ENCODE data around the gene CFAP210.

DNA sequence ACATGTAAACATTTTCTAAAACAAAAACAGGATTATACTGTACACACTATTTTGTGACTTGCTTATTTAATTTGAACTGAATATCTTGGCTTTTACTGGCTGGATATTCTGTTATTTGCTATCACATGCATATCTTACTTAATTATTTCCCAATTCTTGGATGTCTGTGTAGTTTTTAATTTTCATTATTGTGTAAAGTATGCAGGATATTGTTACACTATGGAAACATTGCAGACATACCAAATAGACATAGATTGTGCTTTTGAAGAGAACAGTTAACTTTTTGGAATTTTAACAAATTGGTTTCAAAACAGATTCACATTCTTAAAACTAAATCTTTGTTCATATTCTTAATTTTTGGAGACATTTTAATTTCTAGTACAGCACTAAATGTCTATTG is 2.2 kb upstream of the CFAP210 start:
- no peak for TF ChIP-seq POLR2A (IDR thresholded peaks at IDR 0.05)
- TF ChIP-seq, protein P1, sequence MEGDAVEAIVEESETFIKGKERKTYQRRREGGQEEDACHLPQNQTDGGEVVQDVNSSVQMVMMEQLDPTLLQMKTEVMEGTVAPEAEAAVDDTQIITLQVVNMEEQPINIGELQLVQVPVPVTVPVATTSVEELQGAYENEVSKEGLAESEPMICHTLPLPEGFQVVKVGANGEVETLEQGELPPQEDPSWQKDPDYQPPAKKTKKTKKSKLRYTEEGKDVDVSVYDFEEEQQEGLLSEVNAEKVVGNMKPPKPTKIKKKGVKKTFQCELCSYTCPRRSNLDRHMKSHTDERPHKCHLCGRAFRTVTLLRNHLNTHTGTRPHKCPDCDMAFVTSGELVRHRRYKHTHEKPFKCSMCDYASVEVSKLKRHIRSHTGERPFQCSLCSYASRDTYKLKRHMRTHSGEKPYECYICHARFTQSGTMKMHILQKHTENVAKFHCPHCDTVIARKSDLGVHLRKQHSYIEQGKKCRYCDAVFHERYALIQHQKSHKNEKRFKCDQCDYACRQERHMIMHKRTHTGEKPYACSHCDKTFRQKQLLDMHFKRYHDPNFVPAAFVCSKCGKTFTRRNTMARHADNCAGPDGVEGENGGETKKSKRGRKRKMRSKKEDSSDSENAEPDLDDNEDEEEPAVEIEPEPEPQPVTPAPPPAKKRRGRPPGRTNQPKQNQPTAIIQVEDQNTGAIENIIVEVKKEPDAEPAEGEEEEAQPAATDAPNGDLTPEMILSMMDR (IDR thresholded peaks at IDR 0.05) = no peak

All from heart left ventricle (tissue), 13 donors.